ENCODE data around the gene DNAI4. TPM values are rescaled to one million over a fixed set of nuclear protein-coding genes. Genes with fewer than 3 reads are reported as not detected.

DNAI4 gene
- total and polyA plus RNA-seq, 2 donors (not counting 3 experiments of a cell fraction or from before 2014, with no cell fraction given) = 0.51 to 3.3 TPM

DNA sequence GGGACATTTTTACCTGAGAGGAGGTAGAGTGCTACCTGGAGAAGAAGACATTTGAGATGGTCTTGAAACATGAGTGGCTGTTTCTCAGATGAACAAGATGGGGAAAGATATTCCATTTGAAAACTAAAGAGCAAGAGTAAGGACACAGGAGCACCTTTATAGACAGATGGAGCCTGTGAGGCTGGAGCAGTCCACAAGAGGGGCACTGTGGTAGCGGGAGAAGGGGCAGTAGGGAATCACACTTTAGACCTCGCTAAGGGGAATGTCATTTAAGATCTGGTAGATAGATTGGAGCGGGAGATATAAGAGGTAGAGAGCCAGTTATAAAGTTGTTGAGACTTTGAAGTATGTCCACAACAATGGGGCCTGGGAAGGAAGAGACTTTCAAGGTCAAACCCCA lies 149.0 kb downstream of the DNAI4 start:
- ChIA-PET POLR2A (no interaction called here), CTCF (interaction anchor here (1.5 kb wide), 1 partner anchor 13 kb away, joined by 4 read pairs; no protein-coding TSS in a partner anchor)
- intact Hi-C loops (cut with micrococcal nuclease) = no loop called here
- no peaks in the 10 kb centered on the region for H3K27me3 ChIP-seq (ENCODE audit: control insufficient read depth in 2 of 2, insufficient read depth in 2 of 2, low read length in 2 of 2)
- H3K79me2 ChIP-seq (ENCODE audit: control insufficient read depth, insufficient read depth, low read length) = no peaks in the 10 kb centered on the region
- no peaks in the 10 kb centered on the region for H3K36me3 ChIP-seq (ENCODE audit: control insufficient read depth in 2 of 2, extremely low read depth in 1 of 2, insufficient read depth in 2 of 2, low read length in 2 of 2)
- H3K9me1 ChIP-seq (replicated peaks; ENCODE audit: control insufficient read depth, extremely low read depth, insufficient read depth, low read length) = no peaks in the 10 kb centered on the region
- dilution Hi-C loops (cut with MboI; ENCODE audit: extremely low pct_ligation_motif_present, low sequenced_read_pairs) = no loop called here
- no peak for FAIRE-seq
- H3K4me3 ChIP-seq (replicated peaks in 1 of 3; ENCODE audit: insufficient read depth in 1 of 3, low read depth in 1 of 3, low read length in 3 of 3) = no peak overlapping the region
- no peak overlapping the region for H3K4me2 ChIP-seq (ENCODE audit: insufficient read depth, low read length)
- no peaks in the 10 kb centered on the region for H3K4me1 ChIP-seq (ENCODE audit: control insufficient read depth, extremely low read depth, insufficient read depth, low read length)
- no peak for DNase-seq (ENCODE audit: low read depth, low spot score)
- H3K9ac ChIP-seq (replicated peaks; ENCODE audit: extremely low read depth, insufficient read depth, low read length) = no peak overlapping the region
- no peaks in the 10 kb centered on the region for H3K9me3 ChIP-seq (replicated peaks; ENCODE audit: control insufficient read depth, insufficient read depth, low read length)
- BruUV-seq (replicated peaks) = no TSS peak
- TF ChIP-seq CTCF (IDR thresholded peaks at IDR 0.05; ENCODE audit: extremely low read depth in 1 of 2, insufficient read depth in 1 of 2, low read depth in 1 of 2, low read length in 2 of 2) (no peak), JUN (IDR thresholded peaks at IDR 0.05; ENCODE audit: borderline replicate concordance, insufficient read depth, insufficient read length, low read depth) (no peak), POLR2AphosphoS5 (IDR thresholded peaks at IDR 0.05; ENCODE audit: insufficient read depth, low read depth, low read length) (no peak), EZH2 (IDR thresholded peaks at IDR 0.05; ENCODE audit: borderline replicate concordance, low read depth, low read length, severe bottlenecking) (no peak), MAX (IDR thresholded peaks at IDR 0.05; ENCODE audit: insufficient read depth, insufficient read length) (no peak), GATA2 (IDR thresholded peaks at IDR 0.05; ENCODE audit: insufficient read depth, insufficient read length, low read depth, low read length) (no peak)
- no peak overlapping the region for H2AFZ ChIP-seq (ENCODE audit: low read depth, low read length)
- H4K20me1 ChIP-seq (replicated peaks; ENCODE audit: control insufficient read depth, extremely low read depth, insufficient read depth, low read length) = no peaks in the 10 kb centered on the region
- H3K27ac ChIP-seq (ENCODE audit: insufficient read depth, low read depth, low read length) = no peak overlapping the region

All from endothelial cell of umbilical vein (primary cell).